Mammary epithelial cell (primary cell): ENCODE measurements around the gene KLF13.

Experiments used
- EZH2 ChIP-seq: IDR thresholded peaks from 2 replicates; pipeline ENCODE4 v1.6.1; 2012; ENCODE audit warnings: low read length, inconsistent platforms, borderline replicate concordance
- TF ChIP-seq, protein P1 (sequence below), 2 donors: IDR thresholded peaks in 1 of 2; conservative IDR thresholded peaks in 1 of 2; 2 replicates each; pipeline ENCODE4 v1.5.1; 2011 to 2012; ENCODE audit warnings: inconsistent platforms in 2 of 2, low read length in 2 of 2, mild to moderate bottlenecking in 2 of 2, control low read depth in 1 of 2, low read depth in 1 of 2; ENCODE audit not compliant: insufficient read depth in 1 of 2; ENCODE audit errors: extremely low read depth in 1 of 2

- TF ChIP-seq, protein P1, sequence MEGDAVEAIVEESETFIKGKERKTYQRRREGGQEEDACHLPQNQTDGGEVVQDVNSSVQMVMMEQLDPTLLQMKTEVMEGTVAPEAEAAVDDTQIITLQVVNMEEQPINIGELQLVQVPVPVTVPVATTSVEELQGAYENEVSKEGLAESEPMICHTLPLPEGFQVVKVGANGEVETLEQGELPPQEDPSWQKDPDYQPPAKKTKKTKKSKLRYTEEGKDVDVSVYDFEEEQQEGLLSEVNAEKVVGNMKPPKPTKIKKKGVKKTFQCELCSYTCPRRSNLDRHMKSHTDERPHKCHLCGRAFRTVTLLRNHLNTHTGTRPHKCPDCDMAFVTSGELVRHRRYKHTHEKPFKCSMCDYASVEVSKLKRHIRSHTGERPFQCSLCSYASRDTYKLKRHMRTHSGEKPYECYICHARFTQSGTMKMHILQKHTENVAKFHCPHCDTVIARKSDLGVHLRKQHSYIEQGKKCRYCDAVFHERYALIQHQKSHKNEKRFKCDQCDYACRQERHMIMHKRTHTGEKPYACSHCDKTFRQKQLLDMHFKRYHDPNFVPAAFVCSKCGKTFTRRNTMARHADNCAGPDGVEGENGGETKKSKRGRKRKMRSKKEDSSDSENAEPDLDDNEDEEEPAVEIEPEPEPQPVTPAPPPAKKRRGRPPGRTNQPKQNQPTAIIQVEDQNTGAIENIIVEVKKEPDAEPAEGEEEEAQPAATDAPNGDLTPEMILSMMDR (conservative IDR thresholded peaks at IDR 0.05 in 1 of 2, IDR thresholded peaks at IDR 0.05 in 1 of 2; ENCODE audit: extremely low read depth in 1 of 2, insufficient read depth in 1 of 2, low read depth in 1 of 2, low read length in 2 of 2), result no peak
- no peak for TF ChIP-seq EZH2
Measured at GRCh38 chr15:31391687-31392671, 65.3 kb downstream of the KLF13 start.
